ENCODE data around the gene RACK1. TPM values are rescaled to one million over a fixed set of nuclear protein-coding genes. Genes with fewer than 3 reads are reported as not detected.

RACK1 gene
- total RNA-seq, 8 experiments from 2014 or later = 2,060 to 3,480 (median 2,927) TPM

DNA sequence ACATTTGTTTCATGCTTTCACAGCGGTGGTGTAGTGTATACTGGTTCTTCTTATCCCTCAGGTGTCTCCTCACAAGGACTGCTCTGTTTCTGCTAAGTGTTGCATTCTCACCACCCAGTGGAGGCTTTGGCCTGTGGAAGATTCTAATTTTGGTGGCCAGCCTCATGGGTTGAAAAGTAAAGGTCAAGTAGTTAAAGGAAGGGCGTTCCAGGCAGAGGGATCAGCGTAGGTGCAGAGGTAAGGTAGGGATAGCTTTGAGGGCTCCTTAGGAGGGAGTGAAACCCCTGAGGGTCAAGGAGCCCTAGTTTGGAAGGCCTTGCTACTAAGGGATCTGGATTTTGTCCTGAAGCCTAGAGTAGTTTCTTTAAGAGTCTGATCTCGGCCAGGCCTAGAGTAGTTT lies 4.6 kb upstream of the RACK1 start:
- Histone ChIP-seq H3K27ac (no peak overlapping the region), H3K4me3 (peak overlapping the region; percentile 49 to 84 (median 67)), H3K4me1 (replicated peaks in 1 of 2) (peaks cover 51 to 57% of the 10 kb centered on the region in 2 donors)
- 40 to 100% (median 58%) methylated on average over 1 to 4 of the region's 4 CpGs; no CpG with 5 or more reads in 3 of the 10 experiments for WGBS, 10 experiments
- ATAC-seq (replicated peaks in 6 of 8) = no peak
- in situ Hi-C loops (cut with MboI; ENCODE audit: low pct_unique_long_range_greater_than_20kb in 2 of 9, low sequenced_read_pairs in 9 of 9, unreplicated experiment in 9 of 9) = no loop called here

DNA sequence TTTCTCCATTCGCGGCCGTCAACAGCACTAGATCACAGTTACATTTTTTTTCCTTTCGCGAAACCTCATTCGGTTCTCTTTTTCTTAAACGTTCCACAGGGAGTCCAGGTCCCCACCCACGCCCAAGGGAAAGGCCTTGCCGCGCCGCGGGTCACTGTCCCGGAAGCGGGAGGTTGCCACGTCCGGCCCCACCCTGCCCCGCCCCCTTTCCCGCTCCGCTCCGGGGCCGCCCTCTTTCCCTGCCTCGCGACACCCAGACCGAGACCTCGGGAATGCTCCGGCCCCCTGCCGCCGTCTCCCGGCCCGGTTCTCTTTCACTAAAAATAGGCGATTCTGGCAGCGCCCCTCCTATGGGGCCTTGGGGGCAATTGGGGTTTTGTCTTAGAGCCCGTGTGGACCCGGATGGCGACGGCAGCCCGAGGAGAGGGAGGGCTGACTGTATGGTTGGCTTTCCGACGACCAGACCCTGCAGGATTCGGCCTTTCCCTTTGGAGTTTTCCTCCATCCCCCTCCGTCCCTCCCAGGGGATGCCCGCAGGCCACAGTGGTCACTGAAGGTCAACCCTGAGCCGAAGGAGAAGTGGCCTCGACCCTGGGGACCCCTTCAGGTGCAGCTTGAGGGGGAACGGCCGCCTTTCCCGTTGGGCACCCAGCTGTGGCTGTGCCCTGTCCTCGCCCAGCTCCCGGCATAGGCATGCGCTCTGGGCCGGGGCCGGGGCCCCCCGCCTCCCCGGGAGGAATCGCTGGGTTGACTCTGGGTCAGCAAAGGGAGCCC lies 2.8 kb upstream of the RACK1 start:
- Histone ChIP-seq H3K27ac (peak overlapping the region; percentile 87 to 95), H3K4me1 (replicated peaks in 1 of 2) (peaks cover 52 to 58% of the 10 kb centered on the region in 2 donors), H3K4me3 (peak overlapping the region; percentile 49 to 84 (median 67))
- WGBS, 10 experiments = 0% methylated on average over 1 to 13 of the region's 55 CpGs; no CpG with 5 or more reads in 6 of the 10 experiments
- in situ Hi-C loops (cut with MboI; ENCODE audit: low pct_unique_long_range_greater_than_20kb in 2 of 9, low sequenced_read_pairs in 9 of 9, unreplicated experiment in 9 of 9) = no loop called here
- peak; percentile 46 to 80 (median 76) for ATAC-seq (replicated peaks in 6 of 8)

- 0 to 100% (median 50%) methylated on average over 2 to 12 of the region's 34 CpGs; no CpG with 5 or more reads in 2 of the 10 experiments for WGBS, 10 experiments
- peaks cover 45 to 50% of the 10 kb centered on the region in 2 donors for H3K4me1 ChIP-seq (replicated peaks in 1 of 2)
Observed at GRCh38 chr5:181245427-181246275, 1.9 kb upstream of the RACK1 start.

DNA sequence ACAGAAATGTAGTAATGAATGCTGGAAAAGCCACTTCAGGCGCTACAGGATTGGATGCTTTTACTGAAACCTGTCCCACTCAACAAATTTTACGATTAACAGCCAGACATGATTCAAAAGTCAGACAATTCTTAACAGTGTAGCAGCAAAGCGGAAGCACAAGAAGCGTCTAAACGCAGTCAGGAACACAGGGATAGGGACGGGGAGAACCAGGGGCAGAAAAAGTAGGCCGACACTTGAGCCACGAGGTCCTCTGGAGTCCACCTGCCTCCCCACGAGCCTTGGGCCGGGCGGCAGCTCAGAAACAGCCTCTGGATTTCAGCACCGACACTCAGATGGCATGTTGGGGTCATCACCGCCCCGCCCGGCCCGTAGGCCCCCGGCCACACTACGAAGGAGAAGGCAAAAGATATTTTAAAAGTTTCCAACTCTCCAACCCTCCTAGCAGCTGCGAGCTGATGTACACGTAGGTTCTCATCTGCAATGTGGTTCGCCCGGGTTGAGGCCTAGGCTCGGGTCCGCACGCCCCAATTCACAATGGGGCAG lies 615 bp downstream of the RACK1 start:
- WGBS, 10 experiments = 0 to 6% (median 0%) methylated on average over 1 to 6 of the region's 25 CpGs; no CpG with 5 or more reads in 3 of the 10 experiments
- peak overlapping the region; percentile 69 to 84 (median 71) for H3K4me3 ChIP-seq
- H3K4me1 ChIP-seq (replicated peaks in 1 of 2) = peaks cover 25 to 30% of the 10 kb centered on the region in 2 donors
- ATAC-seq (replicated peaks in 6 of 8) = no peak
- in situ Hi-C loops (cut with MboI; ENCODE audit: low pct_unique_long_range_greater_than_20kb in 2 of 9, low sequenced_read_pairs in 9 of 9, unreplicated experiment in 9 of 9) = no loop called here
- peak overlapping the region; percentile 98 for H3K27ac ChIP-seq

More at GRCh38 chr5:181245427-181246275, 1.9 kb upstream of the RACK1 start:
- ATAC-seq (replicated peaks in 6 of 8) = peak in 5 of 8 experiments; percentile 0 to 16 (median 5)
- Histone ChIP-seq H3K4me3 (peak overlapping the region; percentile 49 to 84 (median 67)), H3K27ac (peak overlapping the region; percentile 87 to 95)
- in situ Hi-C loops (cut with MboI; ENCODE audit: low pct_unique_long_range_greater_than_20kb in 2 of 9, low sequenced_read_pairs in 9 of 9, unreplicated experiment in 9 of 9) = no loop called here

DNA sequence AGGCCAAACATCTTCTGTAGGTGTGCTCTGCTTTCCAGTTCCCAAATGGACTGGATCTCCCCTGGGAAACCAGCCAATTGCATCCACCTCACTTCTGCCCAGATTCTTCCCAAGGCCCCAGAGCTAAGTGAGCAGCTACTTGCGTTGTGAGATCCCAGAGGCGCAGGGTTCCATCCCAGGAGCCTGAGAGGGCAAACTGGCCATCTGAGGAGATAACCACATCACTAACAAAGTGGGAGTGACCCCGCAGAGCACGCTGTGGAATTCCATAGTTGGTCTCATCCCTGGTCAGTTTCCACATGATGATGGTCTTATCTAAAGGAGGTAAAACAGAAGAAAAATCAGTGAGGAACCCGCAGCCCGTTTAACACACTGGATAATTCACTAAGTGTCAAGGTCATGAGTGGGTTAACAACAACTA lies 1.7 kb downstream of the RACK1 start:
- H3K4me3 ChIP-seq = peak overlapping the region; percentile 69 to 84 (median 71)
- H3K27ac ChIP-seq = peak overlapping the region in 1 of 2 donors; percentile 24
- peaks cover 20 to 27% of the 10 kb centered on the region in 2 donors for H3K4me1 ChIP-seq (replicated peaks in 1 of 2)
- WGBS, 10 experiments = 15 to 92% (median 68%) methylated on average over 2 to 6 of the region's 6 CpGs; no CpG with 5 or more reads in 4 of the 10 experiments
- ATAC-seq (replicated peaks in 6 of 8) = no peak
- in situ Hi-C loops (cut with MboI; ENCODE audit: low pct_unique_long_range_greater_than_20kb in 2 of 9, low sequenced_read_pairs in 9 of 9, unreplicated experiment in 9 of 9) = no loop called here

DNA sequence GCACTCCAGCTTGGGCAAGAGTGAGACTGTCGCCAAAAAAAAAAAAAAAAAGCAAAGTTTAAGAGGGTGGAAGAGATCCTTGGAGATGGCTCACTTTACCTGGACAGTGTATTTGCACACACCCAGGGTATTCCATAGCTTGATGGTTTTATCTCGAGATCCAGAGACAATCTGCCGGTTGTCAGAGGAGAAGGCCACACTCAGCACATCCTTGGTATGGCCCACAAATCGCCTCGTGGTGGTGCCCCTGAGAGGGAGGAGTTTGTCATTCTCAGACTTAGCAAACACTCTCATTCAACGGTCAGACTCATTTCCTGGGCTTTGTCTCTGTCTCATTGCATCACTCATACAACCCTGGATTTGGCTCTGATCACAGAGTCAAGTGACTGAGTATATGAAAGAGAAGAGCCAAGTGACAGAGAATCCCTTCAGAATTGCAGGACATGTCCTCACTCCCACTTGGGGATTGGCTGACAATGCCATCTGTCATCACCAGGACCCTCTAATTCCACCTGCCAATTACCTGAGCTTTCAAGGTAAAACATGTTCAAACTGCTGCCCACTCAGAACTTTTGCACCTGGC lies 2.2 kb downstream of the RACK1 start:
- H3K4me1 ChIP-seq (replicated peaks in 1 of 2) = peaks cover 20 to 27% of the 10 kb centered on the region in 2 donors
- ATAC-seq (replicated peaks in 6 of 8) = peak in 4 of 8 experiments; percentile 3 to 9 (median 4)
- 0 to 100% (median 57%) methylated on average over 1 to 6 of the region's 6 CpGs; no CpG with 5 or more reads in 1 of the 10 experiments for WGBS, 10 experiments
- peak overlapping the region; percentile 69 to 84 (median 71) for H3K4me3 ChIP-seq
- H3K27ac ChIP-seq = peak overlapping the region in 1 of 2 donors; percentile 24
- in situ Hi-C loops (cut with MboI; ENCODE audit: low pct_unique_long_range_greater_than_20kb in 2 of 9, low sequenced_read_pairs in 9 of 9, unreplicated experiment in 9 of 9) = no loop called here

DNA sequence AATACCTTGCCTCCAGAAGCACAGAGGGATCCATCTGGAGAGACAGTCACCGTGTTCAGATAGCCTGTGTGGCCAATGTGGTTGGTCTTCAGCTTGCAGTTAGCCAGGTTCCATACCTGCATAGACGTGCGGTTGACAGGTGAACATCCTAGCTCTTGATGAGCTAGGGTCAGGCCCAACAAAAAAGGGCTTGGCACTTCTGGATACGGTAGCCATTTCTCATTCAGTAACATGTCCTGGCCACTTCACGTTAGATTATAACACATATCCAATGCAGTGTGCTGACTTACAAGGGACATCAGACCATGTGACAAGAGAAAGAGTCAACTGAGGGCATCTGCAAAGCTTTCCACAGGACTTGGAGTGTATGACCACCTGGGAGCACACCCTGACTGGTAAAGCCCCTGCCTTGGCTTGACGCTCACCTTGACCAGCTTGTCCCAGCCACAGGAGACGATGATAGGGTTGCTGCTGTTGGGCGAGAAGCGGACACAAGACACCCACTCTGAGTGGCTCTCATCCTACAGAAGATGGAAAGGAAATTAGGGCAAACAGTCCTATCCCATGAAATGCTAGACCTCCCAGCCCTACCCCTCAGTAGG lies 4.5 kb downstream of the RACK1 start:
- in situ Hi-C loops (cut with MboI; ENCODE audit: low pct_unique_long_range_greater_than_20kb in 2 of 9, low sequenced_read_pairs in 9 of 9, unreplicated experiment in 9 of 9) = no loop called here

DNA sequence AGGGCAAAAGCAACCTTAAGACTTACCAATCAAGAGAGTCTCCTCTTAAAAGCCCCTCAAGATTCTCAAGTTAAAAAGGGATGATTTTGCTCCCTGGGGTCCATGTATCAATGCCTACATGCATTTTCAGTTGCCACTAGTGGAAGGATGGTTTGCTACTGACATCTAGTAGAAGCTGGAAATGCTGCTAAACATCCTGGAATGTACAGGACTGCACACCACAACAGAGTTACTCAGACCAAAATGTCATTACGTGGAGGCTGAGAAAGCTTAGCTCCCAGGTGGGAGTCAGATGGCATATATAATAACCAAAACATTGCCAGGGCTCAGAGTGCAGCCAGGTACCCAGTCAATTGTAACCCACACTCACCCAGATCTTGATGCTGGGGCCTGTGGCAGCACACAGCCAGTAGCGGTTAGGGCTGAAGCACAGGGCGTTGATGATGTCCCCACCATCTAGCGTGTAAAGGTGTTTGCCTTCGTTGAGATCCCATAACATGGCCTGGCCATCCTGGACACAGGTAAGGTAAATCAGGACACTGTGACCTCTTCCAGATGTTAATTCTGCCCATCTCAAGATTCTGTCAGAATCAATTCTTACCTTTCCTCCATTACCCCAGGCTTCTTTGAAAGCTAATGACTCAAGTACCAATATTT lies 5.8 kb downstream of the RACK1 start:
- no peak for ATAC-seq (replicated peaks in 6 of 8)
- WGBS, 10 experiments = 83 to 100% (median 96%) methylated on average over 1 to 5 of the region's 5 CpGs; no CpG with 5 or more reads in 3 of the 10 experiments
- peaks cover 8 to 16% of the 10 kb centered on the region in 2 donors for H3K4me1 ChIP-seq (replicated peaks in 1 of 2)
- H3K27ac ChIP-seq = no peak overlapping the region
- in situ Hi-C loops (cut with MboI; ENCODE audit: low pct_unique_long_range_greater_than_20kb in 2 of 9, low sequenced_read_pairs in 9 of 9, unreplicated experiment in 9 of 9) = no loop called here
- H3K4me3 ChIP-seq = no peak overlapping the region

More for the DNA sequence above, 4.5 kb downstream of the RACK1 start:
- WGBS, 10 experiments = 73 to 100% (median 100%) methylated on average over 1 to 9 of the region's 9 CpGs; no CpG with 5 or more reads in 3 of the 10 experiments
- no peak overlapping the region for H3K4me3 ChIP-seq
- H3K4me1 ChIP-seq (replicated peaks in 1 of 2) = peaks cover 8 to 16% of the 10 kb centered on the region in 2 donors
- ATAC-seq (replicated peaks in 6 of 8) = no peak
- H3K27ac ChIP-seq = no peak overlapping the region

GRCh38 chr5:181236954-181237641 lies 6.6 kb downstream of the RACK1 start:
- ATAC-seq (replicated peaks in 6 of 8) = no peak
- H3K4me3 ChIP-seq = no peak overlapping the region
- in situ Hi-C loops (cut with MboI; ENCODE audit: low pct_unique_long_range_greater_than_20kb in 2 of 9, low sequenced_read_pairs in 9 of 9, unreplicated experiment in 9 of 9) = no loop called here
- WGBS, 10 experiments = 75 to 100% (median 96%) methylated on average over 1 to 10 of the region's 10 CpGs; no CpG with 5 or more reads in 1 of the 10 experiments
- no peak overlapping the region for H3K27ac ChIP-seq
- H3K4me1 ChIP-seq (replicated peaks in 1 of 2) = peaks cover 6 to 10% of the 10 kb centered on the region in 2 donors

- no peak for ATAC-seq (replicated peaks in 6 of 8)
- Histone ChIP-seq H3K4me3 (no peak overlapping the region), H3K4me1 (replicated peaks in 1 of 2) (peaks cover under 1 to 4% of the 10 kb centered on the region in 2 donors), H3K27ac (no peak overlapping the region)
- WGBS, 10 experiments = 73 to 100% (median 87%) methylated on average over 1 to 6 of the region's 6 CpGs
- in situ Hi-C loops (cut with MboI; ENCODE audit: low pct_unique_long_range_greater_than_20kb in 2 of 9, low sequenced_read_pairs in 9 of 9, unreplicated experiment in 9 of 9) = no loop called here
Observed at GRCh38 chr5:181236471-181236870, 7.2 kb downstream of the RACK1 start.

- peak overlapping the region in 1 of 2 donors; percentile 25 for H3K27ac ChIP-seq
- in situ Hi-C loops (cut with MboI; ENCODE audit: low pct_unique_long_range_greater_than_20kb in 2 of 9, low sequenced_read_pairs in 9 of 9, unreplicated experiment in 9 of 9) = no loop called here
- ATAC-seq (replicated peaks in 6 of 8) = peak in 4 of 8 experiments; percentile 3 to 69 (median 17)
Observed at GRCh38 chr5:181235689-181236366, 7.9 kb downstream of the RACK1 start.

More at GRCh38 chr5:181235689-181236366, 7.9 kb downstream of the RACK1 start:
- Histone ChIP-seq H3K4me1 (replicated peaks in 1 of 2) (peaks cover 0 to 4% of the 10 kb centered on the region in 2 donors), H3K4me3 (no peak overlapping the region)
- WGBS, 10 experiments = 8 to 100% (median 91%) methylated on average over 1 to 3 of the region's 5 CpGs
